ENCODE data around the gene BCR.

BCR gene

GRCh38 chr22:23213581-23214334 lies 33.4 kb downstream of the BCR start:
- Histone ChIP-seq H3K4me1 (peaks cover 100% of the 10 kb centered on the region), H3K36me3 (peaks cover 33% of the 10 kb centered on the region; the same call in 1 of the 2 replicates), H4K20me1 (peaks cover 100% of the 10 kb centered on the region), H3K9me3 (no peaks in the 10 kb centered on the region), H3K4me2 (peak overlapping the region; percentile 97), H3K27me3 (no peaks in the 10 kb centered on the region), H3K27ac (peak overlapping the region; percentile 85), H3K9ac (0 out of 2 replicates have a peak overlapping the region, but pooled peaks have one; percentile 64), H3K4me3 (no peak overlapping the region)
- no peak for TF ChIP-seq Cebpa-rat (IDR thresholded peaks at IDR 0.05)

GRCh38 chr22:23214398-23214797 lies 34.1 kb downstream of the BCR start:
- no peaks in the 10 kb centered on the region for H3K27me3 ChIP-seq
- H3K4me2 ChIP-seq = peak overlapping the region; percentile 97
- H3K27ac ChIP-seq = peak overlapping the region; percentile 85
- H3K9ac ChIP-seq = no peak overlapping the region
- no peaks in the 10 kb centered on the region for H3K9me3 ChIP-seq
- H4K20me1 ChIP-seq = peaks cover 100% of the 10 kb centered on the region
- peaks cover 100% of the 10 kb centered on the region for H3K4me1 ChIP-seq
- peaks cover 27% of the 10 kb centered on the region; the same call in 1 of the 2 replicates for H3K36me3 ChIP-seq
- no peak overlapping the region for H3K4me3 ChIP-seq
- TF ChIP-seq Cebpa-rat (IDR thresholded peaks at IDR 0.05) = no peak

DNA sequence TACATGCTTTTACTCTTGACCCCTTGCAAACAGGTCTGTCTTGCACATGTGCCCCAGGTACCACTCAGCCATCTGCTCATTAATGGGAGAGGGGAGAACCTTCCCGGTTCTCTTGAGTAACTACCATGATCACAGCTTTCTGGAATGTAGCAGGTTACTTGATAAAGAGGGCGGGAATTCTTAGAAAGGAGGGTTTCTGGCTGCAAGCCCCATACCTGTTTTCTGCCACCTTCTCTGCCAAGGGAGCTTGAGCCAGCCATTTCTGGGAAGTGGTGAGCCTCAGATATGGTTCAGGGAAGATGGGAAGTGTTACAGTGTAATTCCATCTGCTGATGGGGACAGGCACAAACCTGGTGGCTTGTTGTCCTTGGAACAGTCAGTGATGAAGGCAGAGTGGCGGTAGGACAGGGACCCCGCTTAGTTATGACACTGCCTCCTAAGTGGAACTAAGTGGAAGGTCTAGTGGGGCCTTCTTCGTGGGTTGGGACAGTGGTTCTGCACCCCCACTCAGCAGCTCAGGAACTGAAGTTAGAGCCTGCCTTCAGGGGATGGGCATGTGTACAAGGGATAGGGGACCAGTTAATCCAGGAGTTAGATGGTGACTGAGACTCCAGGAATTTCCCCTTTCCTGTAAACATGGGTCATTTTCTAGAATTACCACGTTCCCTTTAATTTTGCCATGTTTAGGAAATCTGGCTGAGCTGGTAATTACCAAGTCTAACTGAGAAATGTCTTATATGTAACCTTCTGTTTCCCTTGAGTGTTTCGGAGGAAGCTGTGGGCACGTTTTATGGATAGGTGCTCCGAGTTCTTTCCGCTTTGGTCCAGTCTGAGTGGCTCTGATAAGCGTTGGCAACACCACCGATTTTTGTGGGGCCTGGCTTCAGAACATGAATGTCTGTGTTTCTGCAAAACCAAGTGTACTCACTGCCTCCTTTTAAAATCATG lies 35.3 kb downstream of the BCR start:
- Histone ChIP-seq H3K27ac (peak overlapping the region; percentile 85), H3K9me3 (no peaks in the 10 kb centered on the region), H3K4me2 (peak overlapping the region; percentile 97), H3K9ac (peak overlapping the region; percentile 76), H3K4me3 (peak overlapping the region; percentile 63), H3K4me1 (peaks cover 100% of the 10 kb centered on the region), H3K36me3 (peaks cover 19% of the 10 kb centered on the region; the same call in 1 of the 2 replicates), H3K27me3 (no peaks in the 10 kb centered on the region), H4K20me1 (peaks cover 100% of the 10 kb centered on the region)
- no peak for TF ChIP-seq Cebpa-rat (IDR thresholded peaks at IDR 0.05)

- peaks cover 25% of the 10 kb centered on the region; the same call in 1 of the 2 replicates for H3K36me3 ChIP-seq
- peaks cover 100% of the 10 kb centered on the region for H4K20me1 ChIP-seq
- H3K4me2 ChIP-seq = peak overlapping the region; percentile 97
- peak overlapping the region; percentile 63 for H3K4me3 ChIP-seq
- H3K9ac ChIP-seq = peak overlapping the region; percentile 76
- H3K27ac ChIP-seq = peak overlapping the region; percentile 85
- H3K9me3 ChIP-seq = no peaks in the 10 kb centered on the region
- 0 out of 2 replicates have a peak, but pooled peaks have one; percentile 7 for TF ChIP-seq Cebpa-rat (IDR thresholded peaks at IDR 0.05)
- no peaks in the 10 kb centered on the region for H3K27me3 ChIP-seq
- peaks cover 100% of the 10 kb centered on the region for H3K4me1 ChIP-seq
Observed at GRCh38 chr22:23216461-23217170, 36.3 kb downstream of the BCR start.

DNA sequence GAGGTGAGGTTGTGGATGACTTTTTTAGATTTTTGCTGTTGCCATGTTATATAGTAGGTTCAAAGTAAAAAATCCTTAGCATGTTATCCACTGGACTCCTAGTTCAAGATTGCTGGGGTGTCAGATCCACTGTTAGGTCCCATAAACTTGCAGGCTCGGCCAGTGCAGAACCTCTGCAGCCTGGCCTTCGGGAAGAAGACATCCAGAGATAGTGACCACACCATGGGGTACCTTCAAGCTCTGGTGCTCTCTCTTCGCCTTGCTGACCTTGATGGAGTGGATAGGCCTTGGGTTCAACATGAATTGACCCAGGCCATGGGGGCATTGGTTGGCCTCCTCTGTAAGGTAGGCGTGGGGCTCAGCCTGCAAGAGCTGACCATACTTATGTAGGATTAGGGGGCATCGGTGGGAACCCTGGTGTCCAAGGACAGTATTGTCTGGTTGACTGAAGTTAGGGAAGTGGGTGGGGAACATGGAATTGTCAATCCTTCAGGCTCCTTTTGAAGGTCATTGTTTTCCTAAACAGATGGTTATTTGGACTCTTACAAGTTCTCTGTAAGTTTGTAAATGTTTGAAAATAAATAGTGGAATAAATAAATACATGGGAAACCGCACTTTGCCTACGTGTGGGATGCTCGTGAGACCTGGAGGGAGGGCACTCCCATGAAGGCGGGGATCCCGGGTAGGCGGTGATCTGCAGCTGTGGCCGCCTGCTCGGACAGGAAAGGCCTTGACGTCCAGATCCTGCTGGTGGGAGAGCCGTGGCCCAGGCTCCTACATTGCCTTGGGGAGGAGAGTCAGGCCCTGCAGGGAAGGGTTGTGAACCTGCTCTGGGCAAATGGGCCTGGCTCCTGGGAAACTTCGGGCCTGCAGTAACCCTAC lies 37.1 kb downstream of the BCR start:
- peak overlapping the region; percentile 85 for H3K27ac ChIP-seq
- H3K4me2 ChIP-seq = peak overlapping the region; percentile 97
- no peaks in the 10 kb centered on the region for H3K27me3 ChIP-seq
- peak overlapping the region; percentile 63 for H3K4me3 ChIP-seq
- no peaks in the 10 kb centered on the region for H3K9me3 ChIP-seq
- H3K4me1 ChIP-seq = peaks cover 100% of the 10 kb centered on the region
- no peak for TF ChIP-seq Cebpa-rat (IDR thresholded peaks at IDR 0.05)
- H3K36me3 ChIP-seq = peaks cover 28% of the 10 kb centered on the region
- peak overlapping the region; percentile 76 for H3K9ac ChIP-seq
- H4K20me1 ChIP-seq = peaks cover 100% of the 10 kb centered on the region

- Histone ChIP-seq H3K36me3 (peaks cover 30% of the 10 kb centered on the region), H3K9ac (peak overlapping the region; percentile 76), H3K4me3 (peak overlapping the region; percentile 63), H3K27ac (peak overlapping the region; percentile 85), H3K4me2 (peak overlapping the region; percentile 97), H3K9me3 (no peaks in the 10 kb centered on the region), H3K4me1 (peaks cover 100% of the 10 kb centered on the region), H3K27me3 (no peaks in the 10 kb centered on the region), H4K20me1 (peaks cover 100% of the 10 kb centered on the region)
- no peak for TF ChIP-seq Cebpa-rat (IDR thresholded peaks at IDR 0.05)
Observed at GRCh38 chr22:23218053-23218866, 38.0 kb downstream of the BCR start.

- no peaks in the 10 kb centered on the region for H3K27me3 ChIP-seq
- peak overlapping the region; percentile 63 for H3K4me3 ChIP-seq
- no peaks in the 10 kb centered on the region for H3K9me3 ChIP-seq
- H3K4me1 ChIP-seq = peaks cover 100% of the 10 kb centered on the region
- H3K9ac ChIP-seq = peak overlapping the region; percentile 76
- H3K36me3 ChIP-seq = peaks cover 31% of the 10 kb centered on the region
- TF ChIP-seq Cebpa-rat (IDR thresholded peaks at IDR 0.05) = no peak
- H3K27ac ChIP-seq = peak overlapping the region; percentile 85
- H4K20me1 ChIP-seq = peaks cover 100% of the 10 kb centered on the region
- peak overlapping the region; percentile 97 for H3K4me2 ChIP-seq
Observed at GRCh38 chr22:23218867-23219251, 38.5 kb downstream of the BCR start.

DNA sequence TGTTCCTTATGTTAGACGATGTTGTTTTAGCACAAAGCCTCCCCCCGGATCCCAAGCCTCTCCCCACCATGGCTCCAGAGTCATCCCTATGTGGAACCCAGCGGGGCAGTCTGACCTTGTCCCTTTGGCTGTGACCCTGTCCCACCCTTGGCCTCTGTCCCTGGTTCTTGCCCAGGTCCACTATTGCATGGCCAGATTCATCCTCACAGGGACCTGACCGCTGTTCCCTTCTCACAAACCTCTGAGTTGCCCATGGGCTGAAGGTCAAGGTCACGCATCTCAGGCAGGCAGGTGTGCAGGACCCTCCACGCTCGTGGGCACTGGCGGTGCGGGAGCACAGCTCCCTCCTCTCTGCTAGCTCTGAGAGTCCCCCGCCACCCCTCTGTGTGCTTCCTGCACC lies 39.0 kb downstream of the BCR start:
- Histone ChIP-seq H3K4me2 (peak overlapping the region; percentile 97), H4K20me1 (peaks cover 100% of the 10 kb centered on the region), H3K9me3 (no peaks in the 10 kb centered on the region), H3K27ac (peak overlapping the region; percentile 85), H3K9ac (peak overlapping the region; percentile 76), H3K27me3 (no peaks in the 10 kb centered on the region), H3K36me3 (peaks cover 33% of the 10 kb centered on the region), H3K4me1 (peaks cover 100% of the 10 kb centered on the region), H3K4me3 (peak overlapping the region; percentile 63)
- TF ChIP-seq Cebpa-rat (IDR thresholded peaks at IDR 0.05) = no peak
